Smooth muscle cell (in vitro differentiated cells): Measurements from ENCODE around the gene PDSS2. TPM values are rescaled to one million over a fixed set of nuclear protein-coding genes. Genes with fewer than 3 reads are reported as not detected.
"Not testable (repeated sequence)": the region's sequence is repeated elsewhere in the genome, so short reads cannot be mapped to it uniquely, and the experiment has no call there.

ENCODE experiments used
- DNase-seq: peaks from one replicate; lab custom pipeline; 2025; ENCODE audit not compliant: unreplicated experiment; lab: John Stamatoyannopoulos, UW
- H2AFZ ChIP-seq: fragments of 200-600 bp; sonication (generic); 2 replicates; pipeline ENCODE4 v1.6.0; 2016; ENCODE audit warnings: antibody characterized with exemption, low read depth, mild to moderate bottlenecking
- H3F3A ChIP-seq: fragments of 200-600 bp; sonication (generic); 2 replicates; pipeline ENCODE4 v1.6.0; 2017; ENCODE audit warnings: antibody characterized with exemption, low read depth
- H3K27ac ChIP-seq: fragments of 200-600 bp; sonication (generic); 2 replicates; pipeline ENCODE4 v1.5.1; 2016; ENCODE audit warnings: low read depth, mild to moderate bottlenecking
- H3K27me3 ChIP-seq: fragments of 200-600 bp; sonication (generic); 2 replicates; pipeline ENCODE4 v1.6.1; 2016; ENCODE audit warnings: low read depth, mild to moderate bottlenecking
- H3K36me3 ChIP-seq: fragments of 200-600 bp; sonication (generic); 2 replicates; pipeline ENCODE4 v1.5.1; 2016; ENCODE audit warnings: low read depth
- H3K4me1 ChIP-seq: fragments of 200-600 bp; sonication (generic); 2 replicates; pipeline ENCODE4 v1.5.1; 2016; ENCODE audit warnings: low read depth
- H3K4me2 ChIP-seq: fragments of 200-600 bp; sonication (generic); 2 replicates; pipeline ENCODE4 v1.6.0; 2016; ENCODE audit warnings: mild to moderate bottlenecking
- H3K4me3 ChIP-seq: fragments of 200-600 bp; sonication (generic); 2 replicates; pipeline ENCODE4 v1.5.1; 2016; ENCODE audit warnings: mild to moderate bottlenecking
- H3K79me2 ChIP-seq: fragments of 200-600 bp; sonication (generic); 2 replicates; pipeline ENCODE4 v1.6.0; 2016; ENCODE audit warnings: low read depth, mild to moderate bottlenecking
- H3K9ac ChIP-seq: fragments of 200-600 bp; sonication (generic); 2 replicates; pipeline ENCODE4 v1.6.0; 2016; ENCODE audit warnings: low read depth
- H3K9me3 ChIP-seq: fragments of 200-600 bp; sonication (generic); replicated peaks from 2 replicates; pipeline ENCODE4 v1.5.1; 2016; ENCODE audit warnings: low read depth
- H4K20me1 ChIP-seq: fragments of 200-600 bp; sonication (generic); 2 replicates; pipeline ENCODE4 v1.6.0; 2016; ENCODE audit warnings: low read depth
- WGBS: methylation state at CpG from one replicate; pipeline ENCODE4 v1.1.7; 2016; ENCODE audit warnings: low lambda C conversion rate; 5-methylcytosine and 5-hydroxymethylcytosine counted together
- polyA plus RNA-seq: library from polyadenylated mRNA; unstranded; fragments of >200 nt; fragmentation: Nextera tagmentation; extraction: Ambion mirVana; gene quantifications from 2 replicates; pipeline ENCODE4 v1.2.1, GENCODE V29; 2016
- total RNA-seq: library from RNA; depleted of rRNA; stranded (reverse); fragments of >200 nt; gene quantifications from 2 replicates; pipeline ENCODE4 v1.2.3, GENCODE V29; 2014
- TF ChIP-seq, protein P1 (sequence below): fragments of 200-600 bp; sonication (generic); IDR thresholded peaks from 2 replicates; pipeline ENCODE4 v1.5.1; 2017; ENCODE audit warnings: borderline replicate concordance, mild to moderate bottlenecking, antibody characterized with exemption; ENCODE audit not compliant: insufficient read depth, poor library complexity, severe bottlenecking

Gene PDSS2
- total and polyA plus RNA-seq, 2 experiments from 2014 or later = 12.8 to 15.5 TPM

DNA sequence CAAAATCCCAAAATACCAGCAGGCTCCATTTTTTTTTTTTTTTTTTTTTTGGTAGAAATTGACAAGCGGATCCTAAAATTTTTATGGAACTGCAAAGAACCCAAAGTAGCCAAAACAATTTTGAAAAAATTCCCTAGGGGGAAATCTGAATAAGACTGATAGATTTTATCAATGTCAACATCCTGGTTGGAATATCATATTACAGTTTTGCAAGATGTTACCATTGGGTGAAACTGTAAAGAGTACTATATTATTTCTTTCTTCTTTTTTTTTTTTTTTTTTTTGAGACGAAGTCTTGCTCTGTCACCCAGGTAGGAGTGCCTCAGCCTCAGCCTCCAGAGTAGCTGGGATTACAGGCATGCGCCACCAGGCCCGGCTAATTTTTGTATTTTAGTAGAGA, 314.7 kb downstream of the PDSS2 start:
- H4K20me1 ChIP-seq = no peaks in the 10 kb centered on the region
- H3K9ac ChIP-seq = no peak overlapping the region
- no peaks in the 10 kb centered on the region for H3F3A ChIP-seq
- no peak overlapping the region for H3K4me3 ChIP-seq
- WGBS = 85% methylated on average over 4 of the region's 4 CpGs
- H3K27ac ChIP-seq = no peak overlapping the region
- no peak overlapping the region for H3K4me2 ChIP-seq
- TF ChIP-seq, protein P1, sequence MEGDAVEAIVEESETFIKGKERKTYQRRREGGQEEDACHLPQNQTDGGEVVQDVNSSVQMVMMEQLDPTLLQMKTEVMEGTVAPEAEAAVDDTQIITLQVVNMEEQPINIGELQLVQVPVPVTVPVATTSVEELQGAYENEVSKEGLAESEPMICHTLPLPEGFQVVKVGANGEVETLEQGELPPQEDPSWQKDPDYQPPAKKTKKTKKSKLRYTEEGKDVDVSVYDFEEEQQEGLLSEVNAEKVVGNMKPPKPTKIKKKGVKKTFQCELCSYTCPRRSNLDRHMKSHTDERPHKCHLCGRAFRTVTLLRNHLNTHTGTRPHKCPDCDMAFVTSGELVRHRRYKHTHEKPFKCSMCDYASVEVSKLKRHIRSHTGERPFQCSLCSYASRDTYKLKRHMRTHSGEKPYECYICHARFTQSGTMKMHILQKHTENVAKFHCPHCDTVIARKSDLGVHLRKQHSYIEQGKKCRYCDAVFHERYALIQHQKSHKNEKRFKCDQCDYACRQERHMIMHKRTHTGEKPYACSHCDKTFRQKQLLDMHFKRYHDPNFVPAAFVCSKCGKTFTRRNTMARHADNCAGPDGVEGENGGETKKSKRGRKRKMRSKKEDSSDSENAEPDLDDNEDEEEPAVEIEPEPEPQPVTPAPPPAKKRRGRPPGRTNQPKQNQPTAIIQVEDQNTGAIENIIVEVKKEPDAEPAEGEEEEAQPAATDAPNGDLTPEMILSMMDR = no peak
- DNase-seq = no peak
- H3K4me1 ChIP-seq = no peaks in the 10 kb centered on the region
- H3K79me2 ChIP-seq = no peaks in the 10 kb centered on the region
- H3K36me3 ChIP-seq = no peaks in the 10 kb centered on the region
- H3K9me3 ChIP-seq = no peaks in the 10 kb centered on the region
- H2AFZ ChIP-seq = no peak overlapping the region
- H3K27me3 ChIP-seq = no peaks in the 10 kb centered on the region

DNA sequence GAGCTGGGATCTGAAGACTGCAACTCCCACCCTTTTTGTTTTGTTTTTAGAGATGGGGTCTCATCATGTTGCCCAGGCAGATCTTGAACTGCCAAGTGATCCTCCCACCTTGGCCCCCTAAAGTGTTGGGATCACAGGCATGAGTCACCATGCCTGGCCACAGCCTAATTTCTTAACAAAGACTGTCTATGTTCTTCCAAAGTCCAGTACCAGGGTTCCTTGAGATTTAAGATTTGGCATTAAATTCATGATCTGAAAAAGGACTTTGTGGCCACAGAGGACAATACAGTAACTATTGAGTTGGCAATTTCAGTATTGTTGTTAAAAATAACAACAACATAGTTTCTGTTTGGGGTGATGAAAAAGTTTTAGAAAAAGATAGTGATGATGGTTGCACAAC, 315.4 kb downstream of the PDSS2 start:
- Histone ChIP-seq H3K36me3 (no peaks in the 10 kb centered on the region), H3K27ac (no peak overlapping the region), H3K4me2 (no peak overlapping the region), H3K9me3 (no peaks in the 10 kb centered on the region), H4K20me1 (no peaks in the 10 kb centered on the region), H3F3A (no peaks in the 10 kb centered on the region), H3K9ac (no peak overlapping the region), H3K79me2 (no peaks in the 10 kb centered on the region), H3K4me1 (no peaks in the 10 kb centered on the region), H3K4me3 (no peak overlapping the region), H3K27me3 (no peaks in the 10 kb centered on the region), H2AFZ (no peak overlapping the region)
- no peak for DNase-seq
- TF ChIP-seq, protein P1 = no peak

- H4K20me1 ChIP-seq = no peaks in the 10 kb centered on the region
- 91% methylated on average over 3 of the region's 3 CpGs for WGBS
These were observed 318.8 kb downstream of the PDSS2 start for GRCh38 chr6:107140581-107140980.

GRCh38 chr6:107136324-107136723, 323.0 kb downstream of the PDSS2 start:
- not testable (repeated sequence) for H3K79me2 ChIP-seq, DNase-seq, H3K4me3 ChIP-seq, H3K9ac ChIP-seq, H4K20me1 ChIP-seq, H2AFZ ChIP-seq, H3F3A ChIP-seq, H3K27me3 ChIP-seq, H3K27ac ChIP-seq, H3K36me3 ChIP-seq, H3K4me1 ChIP-seq, H3K4me2 ChIP-seq, H3K9me3 ChIP-seq
- WGBS = 84% methylated on average over 3 of the region's 3 CpGs

More at GRCh38 chr6:107140581-107140980, 318.8 kb downstream of the PDSS2 start:
- TF ChIP-seq, protein P1 = no peak
- Histone ChIP-seq H3K36me3 (no peaks in the 10 kb centered on the region), H3K79me2 (no peaks in the 10 kb centered on the region), H3K27me3 (no peaks in the 10 kb centered on the region), H2AFZ (no peak overlapping the region), H3K27ac (no peak overlapping the region), H3K9ac (no peak overlapping the region), H3K4me2 (no peak overlapping the region), H3K4me3 (no peak overlapping the region), H3K9me3 (no peaks in the 10 kb centered on the region), H3F3A (no peaks in the 10 kb centered on the region), H3K4me1 (no peaks in the 10 kb centered on the region)
- no peak for DNase-seq

GRCh38 chr6:107135048-107135680, 324.2 kb downstream of the PDSS2 start:
- not testable (repeated sequence) for H3K9ac ChIP-seq, H3K4me3 ChIP-seq, H3K9me3 ChIP-seq, H3K4me1 ChIP-seq, H3K79me2 ChIP-seq, H2AFZ ChIP-seq, H4K20me1 ChIP-seq, H3K27ac ChIP-seq, H3K27me3 ChIP-seq, DNase-seq, H3K4me2 ChIP-seq, H3F3A ChIP-seq, H3K36me3 ChIP-seq
- WGBS = 98% methylated on average over 14 of the region's 14 CpGs
